Right lobe of liver (tissue), 6 donors: ENCODE data around the gene CRB1. TPM values are rescaled to one million over a fixed set of nuclear protein-coding genes. Genes with fewer than 3 reads are reported as not detected.

Experiments used
- ATAC-seq, 4 donors: fragments of 200-7000 bp; cut with Tn5 transposase; one replicate each; pipeline ENCODE4 v1.9.1; 2020; ENCODE audit warnings: mild to moderate bottlenecking in 4 of 4, moderate library complexity in 4 of 4
- DNase-seq, 3 donors: peaks; one replicate each; pipeline ENCODE4 v3.0.0-alpha.2; 2020
- H3K27ac ChIP-seq, 3 donors: fragments of 200-600 bp; one replicate each; pipeline ENCODE4 v1.8.0; 2022
- H3K27me3 ChIP-seq, 2 donors: fragments of 200-600 bp; one replicate each; pipeline ENCODE4 v1.8.0; 2022
- H3K36me3 ChIP-seq, 4 donors: fragments of 200-600 bp; sonication (generic) in 1 of 4; one replicate each; pipeline versions ENCODE4 v1.5.1 to v1.8.0; 2017 to 2022; ENCODE audit warnings: control low read depth in 1 of 4
- H3K4me1 ChIP-seq, 4 donors: fragments of 200-600 bp; sonication (generic) in 1 of 4; one replicate each; pipeline versions ENCODE4 v1.5.1 to v1.8.0; 2017 to 2022; ENCODE audit warnings: control low read depth in 1 of 4
- H3K4me3 ChIP-seq, 3 donors: fragments of 200-600 bp; one replicate each; pipeline ENCODE4 v1.8.0; 2022
- H3K9me3 ChIP-seq, 4 donors: fragments of 200-600 bp; sonication (generic) in 1 of 4; one replicate each; pipeline versions ENCODE4 v1.5.1 to v1.8.0; 2017 to 2022; ENCODE audit warnings: control low read depth in 1 of 4
- CTCF ChIP-seq, 4 donors: fragments of 200-600 bp in 3 of 4; fragments of 450-650 bp in 1 of 4; IDR thresholded peaks; one replicate each; pipeline versions ENCODE4 v1.5.1 to v1.8.0; 2016 to 2022; ENCODE audit warnings: antibody characterized with exemption in 4 of 4, mild to moderate bottlenecking in 2 of 4
- POLR2A ChIP-seq: fragments of 450-650 bp; IDR thresholded peaks from one replicate; pipeline ENCODE4 v1.6.1; 2017; ENCODE audit warnings: antibody characterized with exemption, mild to moderate bottlenecking
- WGBS: methylation state at CpG from one replicate; pipeline ENCODE4 v1.1.6; 2018; ENCODE audit warnings: low coverage, low lambda C conversion rate; ENCODE audit not compliant: insufficient coverage; ENCODE audit errors: missing lambda C conversion rate; 5-methylcytosine and 5-hydroxymethylcytosine counted together
- intact Hi-C, 2 donors: fragments of 100-400 bp; cut with DNase I; formaldehyde crosslinking; loops; one replicate each; pipeline versions ENCODE4 v1.11.2 to v1.14.1; 2022
- total RNA-seq, 6 experiments: library from RNA; depleted of rRNA in 2 of 6; stranded (reverse); fragments of >200 nt in 2 of 6; fragmentation: NEBNext Ultra II Directional in 3 of 6; extraction: Animal tissue kit (Norgen Biotek cat#: 25700) in 3 of 6; gene quantifications; one replicate each; pipeline versions ENCODE4 v1.1.0 to v1.2.4, GENCODE V29; 2016 to 2023
- donor health status: DM: no; HTN: yes; CAD: no.
- donor health status: DM: no; HTN: no; CAD: no.
- donor health status: DM: no; HTN: no; CAD: no.
- donor health status: DM: no; HTN: yes; CAD: no.
- donor health status: DM: no; HTN: yes; CAD: no.

Gene CRB1
- total RNA-seq, 6 experiments from 2014 or later, result 0.29 TPM; not detected in 5

- TF ChIP-seq CTCF (IDR thresholded peaks at IDR 0.05) (no peak), POLR2A (no peak)
- WGBS, result 50% methylated on average over 1 of the region's 1 CpG
- Histone ChIP-seq H3K4me1 (no peaks in the 10 kb centered on the region), H3K4me3 (no peak overlapping the region), H3K9me3 (no peaks in the 10 kb centered on the region), H3K27ac (no peak overlapping the region), H3K36me3 (no peaks in the 10 kb centered on the region), H3K27me3 (no peaks in the 10 kb centered on the region)
- intact Hi-C loops, result no loop called here
- no peak for ATAC-seq
- no peak for DNase-seq
Observed at GRCh38 chr1:197304638-197305200, 36.7 kb downstream of the CRB1 start.

GRCh38 chr1:197305925-197306324 is 37.9 kb downstream of the CRB1 start:
- H3K36me3 ChIP-seq, result no peaks in the 10 kb centered on the region
- H3K4me3 ChIP-seq, result no peak overlapping the region
- 44% methylated on average over 2 of the region's 2 CpGs for WGBS
- ATAC-seq, result no peak
- no peaks in the 10 kb centered on the region for H3K4me1 ChIP-seq
- intact Hi-C loops, result no loop called here
- no peak for DNase-seq
- H3K27ac ChIP-seq, result no peak overlapping the region
- no peaks in the 10 kb centered on the region for H3K27me3 ChIP-seq
- TF ChIP-seq CTCF (IDR thresholded peaks at IDR 0.05) (no peak), POLR2A (no peak)
- no peaks in the 10 kb centered on the region for H3K9me3 ChIP-seq

- 77% methylated on average over 2 of the region's 2 CpGs for WGBS
- Histone ChIP-seq H3K27ac (no peak overlapping the region), H3K4me1 (no peaks in the 10 kb centered on the region), H3K36me3 (no peaks in the 10 kb centered on the region), H3K9me3 (no peaks in the 10 kb centered on the region), H3K27me3 (no peaks in the 10 kb centered on the region), H3K4me3 (no peak overlapping the region)
- intact Hi-C loops, result no loop called here
- DNase-seq, result no peak
- no peak for ATAC-seq
- TF ChIP-seq POLR2A, result no peak
- no peak for TF ChIP-seq CTCF (IDR thresholded peaks at IDR 0.05)
Observed at GRCh38 chr1:197306381-197307062, 38.5 kb downstream of the CRB1 start.

GRCh38 chr1:197307136-197307535 is 39.1 kb downstream of the CRB1 start:
- intact Hi-C loops, result no loop called here
- no peak overlapping the region for H3K4me3 ChIP-seq
- no peak overlapping the region for H3K27ac ChIP-seq
- no peaks in the 10 kb centered on the region for H3K36me3 ChIP-seq
- no peaks in the 10 kb centered on the region for H3K4me1 ChIP-seq
- no peaks in the 10 kb centered on the region for H3K9me3 ChIP-seq
- TF ChIP-seq CTCF (IDR thresholded peaks at IDR 0.05) (no peak), POLR2A (no peak)
- H3K27me3 ChIP-seq, result no peaks in the 10 kb centered on the region
- DNase-seq (no peak), ATAC-seq (no peak)
